Uterus (tissue), 4 donors: ENCODE results near the gene SMAD3. TPM values are rescaled to one million over a fixed set of nuclear protein-coding genes. Genes with fewer than 3 reads are reported as not detected.

Experiments used
- DNase-seq, 2 donors: peaks; one replicate each; pipeline ENCODE4 v3.0.0-alpha.2; 2019 to 2020
- H3K27ac ChIP-seq, 2 donors: fragments of 200-600 bp; sonication (generic); 1 replicate in 1 of 2; 2 replicates in 1 of 2; pipeline ENCODE4 v1.5.1; 2016 to 2018
- H3K27me3 ChIP-seq, 2 donors: fragments of 200-600 bp; sonication (generic); one replicate each; pipeline ENCODE4 v1.5.1; 2018 to 2019; ENCODE audit warnings: control low read depth in 1 of 2
- H3K36me3 ChIP-seq, 2 donors: fragments of 200-600 bp; sonication (generic); one replicate each; pipeline ENCODE4 v1.5.1; 2019; ENCODE audit warnings: control low read depth in 1 of 2
- H3K4me1 ChIP-seq, 2 donors: fragments of 200-600 bp; sonication (generic); one replicate each; pipeline ENCODE4 v1.5.1; 2018 to 2019; ENCODE audit warnings: control low read depth in 1 of 2
- H3K4me3 ChIP-seq, 2 donors: fragments of 200-600 bp; sonication (generic); 1 replicate in 1 of 2; 2 replicates in 1 of 2; pipeline ENCODE4 v1.5.1; 2018 to 2019; ENCODE audit warnings: mild to moderate bottlenecking in 1 of 2
- H3K9me3 ChIP-seq, 2 donors: fragments of 200-600 bp; sonication (generic); one replicate each; pipeline ENCODE4 v1.5.1; 2019; ENCODE audit warnings: control low read depth in 1 of 2
- POLR2A ChIP-seq, 2 donors: fragments of 450-650 bp; IDR thresholded peaks; one replicate each; pipeline ENCODE4 v1.6.1; 2016; ENCODE audit warnings: antibody characterized with exemption in 2 of 2, mild to moderate bottlenecking in 1 of 2, moderate library complexity in 1 of 2
- intact Hi-C: fragments of 100-400 bp; cut with DNase I; formaldehyde crosslinking; loops from one replicate; pipeline ENCODE4 v1.15.1; 2023; ENCODE audit warnings: low total_unique reads
- total RNA-seq, 4 donors: library from RNA; depleted of rRNA in 3 of 4; stranded (reverse); fragments of >200 nt in 3 of 4; gene quantifications; one replicate each; pipeline versions ENCODE4 v1.1.0 to v1.2.4, GENCODE V29; 2014 to 2023
- TF ChIP-seq, protein P1 (sequence below), 4 experiments: fragments of 200-600 bp in 2 of 4; fragments of 450-650 bp in 2 of 4; sonication (generic) in 2 of 4; IDR thresholded peaks; one replicate each; pipeline ENCODE4 v1.5.1; 2016 to 2019; ENCODE audit warnings: antibody characterized with exemption in 4 of 4, mild to moderate bottlenecking in 2 of 4, moderate library complexity in 1 of 4
- donor health status: DM: yes; HTN: yes; CAD: no.

SMAD3 gene
- total RNA-seq, 4 donors from 2014 or later, result 14.3 to 66.9 (median 32.3) TPM

DNA sequence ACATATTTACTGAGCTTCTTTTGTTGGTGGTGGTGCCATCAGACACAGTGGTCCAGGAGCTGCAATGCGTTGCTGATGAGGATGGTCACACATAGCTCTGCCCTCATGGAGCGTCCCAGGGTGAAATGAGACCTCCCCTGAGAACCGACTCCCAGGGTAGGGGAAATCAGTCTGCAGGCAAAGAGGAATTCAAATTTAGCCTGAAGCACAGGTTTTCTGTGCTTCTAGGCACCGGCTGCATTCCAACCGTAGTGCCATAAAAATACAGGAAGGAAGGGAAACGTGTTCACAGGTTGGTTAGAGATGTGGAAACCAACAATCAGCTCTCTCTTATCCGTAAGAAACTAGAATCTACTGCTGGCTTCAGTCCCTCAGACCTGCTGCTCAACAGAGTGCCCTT lies 19.2 kb downstream of the SMAD3 start:
- intact Hi-C loops, result no loop called here
- no peak for TF ChIP-seq POLR2A (IDR thresholded peaks at IDR 0.05)
- TF ChIP-seq, protein P1, sequence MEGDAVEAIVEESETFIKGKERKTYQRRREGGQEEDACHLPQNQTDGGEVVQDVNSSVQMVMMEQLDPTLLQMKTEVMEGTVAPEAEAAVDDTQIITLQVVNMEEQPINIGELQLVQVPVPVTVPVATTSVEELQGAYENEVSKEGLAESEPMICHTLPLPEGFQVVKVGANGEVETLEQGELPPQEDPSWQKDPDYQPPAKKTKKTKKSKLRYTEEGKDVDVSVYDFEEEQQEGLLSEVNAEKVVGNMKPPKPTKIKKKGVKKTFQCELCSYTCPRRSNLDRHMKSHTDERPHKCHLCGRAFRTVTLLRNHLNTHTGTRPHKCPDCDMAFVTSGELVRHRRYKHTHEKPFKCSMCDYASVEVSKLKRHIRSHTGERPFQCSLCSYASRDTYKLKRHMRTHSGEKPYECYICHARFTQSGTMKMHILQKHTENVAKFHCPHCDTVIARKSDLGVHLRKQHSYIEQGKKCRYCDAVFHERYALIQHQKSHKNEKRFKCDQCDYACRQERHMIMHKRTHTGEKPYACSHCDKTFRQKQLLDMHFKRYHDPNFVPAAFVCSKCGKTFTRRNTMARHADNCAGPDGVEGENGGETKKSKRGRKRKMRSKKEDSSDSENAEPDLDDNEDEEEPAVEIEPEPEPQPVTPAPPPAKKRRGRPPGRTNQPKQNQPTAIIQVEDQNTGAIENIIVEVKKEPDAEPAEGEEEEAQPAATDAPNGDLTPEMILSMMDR (IDR thresholded peaks at IDR 0.05), result no peak
- Histone ChIP-seq H3K9me3 (no peaks in the 10 kb centered on the region), H3K27ac (peak overlapping the region; percentile 35 to 70), H3K36me3 (no peaks in the 10 kb centered on the region), H3K27me3 (no peaks in the 10 kb centered on the region), H3K4me1 (peaks cover 23 to 27% of the 10 kb centered on the region in 2 donors), H3K4me3 (no peak overlapping the region)
- DNase-seq, result no peak

DNA sequence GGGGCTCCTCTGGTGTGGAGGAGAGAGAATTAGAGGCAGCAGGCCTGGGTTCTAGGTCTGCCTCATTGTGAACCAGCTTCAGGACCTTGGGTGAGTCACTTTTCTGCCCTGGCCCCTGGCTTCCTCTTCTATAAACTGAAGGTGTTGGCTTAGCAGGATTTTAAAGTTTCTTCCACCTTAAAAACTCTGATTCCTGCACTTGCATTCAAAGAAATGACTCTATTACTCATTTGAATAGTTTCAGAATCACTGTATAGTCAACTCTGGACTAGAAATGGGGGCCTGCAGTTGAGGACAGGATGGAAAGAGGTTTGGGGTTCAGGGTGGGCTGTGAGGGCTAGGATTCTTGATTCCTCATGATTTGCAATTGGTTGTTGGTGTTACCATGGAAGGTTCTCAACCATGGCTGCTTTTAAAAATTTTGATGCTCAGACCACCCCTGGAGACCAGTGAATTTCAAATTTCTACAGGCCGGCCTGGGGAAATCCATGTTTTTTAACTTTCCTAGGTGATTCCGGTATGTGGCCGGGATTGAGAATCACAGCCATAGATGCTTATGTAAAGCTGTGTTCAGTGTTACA lies 19.9 kb downstream of the SMAD3 start:
- DNase-seq, result no peak
- Histone ChIP-seq H3K4me1 (peaks cover 20 to 27% of the 10 kb centered on the region in 2 donors), H3K36me3 (no peaks in the 10 kb centered on the region), H3K27me3 (no peaks in the 10 kb centered on the region), H3K9me3 (no peaks in the 10 kb centered on the region), H3K4me3 (no peak overlapping the region), H3K27ac (peak overlapping the region; percentile 35 to 70)
- intact Hi-C loops, result no loop called here
- TF ChIP-seq, protein P1 (IDR thresholded peaks at IDR 0.05), result no peak

DNA sequence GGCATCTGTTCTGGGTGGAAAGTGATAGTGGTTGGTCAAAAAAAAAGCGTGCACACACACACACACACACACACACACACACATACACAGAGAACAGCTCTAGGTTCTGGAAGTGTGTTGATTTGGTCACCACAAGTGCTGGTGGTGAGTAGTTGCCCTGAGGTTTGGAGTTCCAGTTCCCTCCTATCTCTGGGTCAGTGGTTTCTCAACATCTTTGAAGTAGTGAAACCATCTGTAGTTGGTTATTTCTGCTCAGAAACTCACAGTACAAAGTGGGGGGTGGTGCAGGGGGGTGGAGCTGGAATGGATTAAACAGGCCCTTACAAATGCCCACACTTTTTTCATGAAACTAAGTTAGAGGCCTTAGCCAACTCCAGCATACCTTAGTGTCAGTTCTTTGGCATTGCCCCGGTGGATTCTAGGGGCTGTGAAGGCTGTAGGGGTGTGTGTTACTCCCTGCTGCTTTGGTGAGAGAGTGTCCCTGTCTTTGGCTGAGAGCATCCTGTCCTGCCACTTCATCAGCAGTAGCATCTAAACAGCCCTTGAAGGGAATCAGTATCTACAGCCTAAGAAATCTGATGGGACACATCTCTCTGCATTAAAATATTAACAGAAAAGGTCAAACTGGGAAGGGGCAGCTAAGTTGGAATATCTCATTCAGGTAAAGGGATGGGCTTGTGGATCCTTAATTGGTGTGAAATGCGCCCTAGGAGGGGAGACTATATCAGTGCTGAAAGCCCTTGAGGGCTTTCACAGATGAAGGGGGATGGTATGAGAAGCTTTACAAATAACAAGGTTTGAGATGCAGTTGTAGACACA lies 20.6 kb downstream of the SMAD3 start:
- Histone ChIP-seq H3K9me3 (no peaks in the 10 kb centered on the region), H3K27ac (peak overlapping the region; percentile 53 to 70), H3K4me1 (peaks cover 25 to 26% of the 10 kb centered on the region in 2 donors), H3K36me3 (no peaks in the 10 kb centered on the region), H3K27me3 (no peaks in the 10 kb centered on the region), H3K4me3 (no peak overlapping the region)
- no peak for DNase-seq
- intact Hi-C loops, result no loop called here
- TF ChIP-seq, protein P1 (IDR thresholded peaks at IDR 0.05), result no peak
- no peak for TF ChIP-seq POLR2A (IDR thresholded peaks at IDR 0.05)

DNA sequence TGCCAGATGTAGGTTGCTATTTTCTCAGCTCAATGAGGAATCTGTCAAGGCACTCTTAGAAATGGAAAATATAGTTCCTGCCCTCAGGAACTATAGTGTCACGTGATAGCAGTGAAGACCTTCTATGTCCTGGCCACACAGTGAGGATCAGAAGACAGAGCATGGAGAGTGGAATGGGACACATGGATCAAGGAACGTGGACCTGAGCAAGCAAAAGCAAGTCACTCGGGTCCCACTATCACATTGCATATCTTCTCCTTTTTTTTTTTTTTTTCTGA lies 21.2 kb downstream of the SMAD3 start:
- TF ChIP-seq, protein P1 (IDR thresholded peaks at IDR 0.05), result no peak
- no peak for DNase-seq
- no peaks in the 10 kb centered on the region for H3K27me3 ChIP-seq
- H3K4me3 ChIP-seq, result no peak overlapping the region
- no peaks in the 10 kb centered on the region for H3K36me3 ChIP-seq
- H3K9me3 ChIP-seq, result no peaks in the 10 kb centered on the region
- H3K27ac ChIP-seq, result peak overlapping the region; percentile 53 to 70
- H3K4me1 ChIP-seq, result peaks cover 21 to 25% of the 10 kb centered on the region in 2 donors
- intact Hi-C loops, result no loop called here

DNA sequence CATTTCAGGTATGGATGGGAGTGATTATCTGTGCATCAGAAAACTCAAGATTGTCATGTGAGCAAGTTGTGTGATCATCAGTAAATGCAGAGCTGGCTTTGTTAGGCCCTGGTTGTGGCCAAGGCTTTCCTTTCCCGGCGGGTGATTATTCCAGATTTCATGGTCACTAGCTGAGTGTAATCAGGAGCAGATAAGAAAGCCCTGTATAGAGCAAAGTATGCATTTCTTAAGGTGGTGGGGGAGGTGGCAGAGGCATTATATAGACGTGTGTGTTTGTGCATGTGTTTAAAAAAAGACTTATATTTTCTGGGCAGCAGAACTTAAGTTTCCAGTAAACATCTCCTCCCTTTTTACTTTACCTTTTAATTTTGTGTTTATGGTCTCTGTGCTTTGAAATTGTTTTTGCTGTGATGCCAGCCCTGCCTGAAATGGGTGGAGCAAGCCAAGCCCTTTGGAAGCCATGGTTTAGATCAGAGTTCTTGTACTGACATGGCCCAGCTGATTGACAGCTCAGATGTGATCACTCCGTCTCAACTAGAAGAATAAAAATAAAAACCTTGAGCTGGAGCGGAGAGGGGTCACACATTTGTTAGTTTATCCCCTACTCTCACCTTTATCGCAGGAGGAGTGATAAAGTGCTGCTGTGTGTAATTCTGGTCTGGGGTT lies 22.2 kb downstream of the SMAD3 start:
- TF ChIP-seq, protein P1 (IDR thresholded peaks at IDR 0.05), result no peak
- TF ChIP-seq POLR2A (IDR thresholded peaks at IDR 0.05), result no peak
- H3K4me1 ChIP-seq, result peaks cover 25% of the 10 kb centered on the region in 2 donors
- no peak overlapping the region for H3K4me3 ChIP-seq
- DNase-seq, result no peak
- H3K27me3 ChIP-seq, result no peaks in the 10 kb centered on the region
- H3K9me3 ChIP-seq, result no peaks in the 10 kb centered on the region
- intact Hi-C loops, result no loop called here
- H3K27ac ChIP-seq, result peak overlapping the region; percentile 53 to 70
- H3K36me3 ChIP-seq, result no peaks in the 10 kb centered on the region
